ENCODE measurements around the gene MBD2.

MBD2 gene

GRCh38 chr18:54224379-54225014 lies at the start of gene MBD2:
Gene MBD2 (minus strand): TSS chr18:54224669. CDS start chr18:54224559, 110 bp downstream.
- no peak; the same call in 1 of the 2 replicates for TF ChIP-seq MAX (IDR thresholded peaks at IDR 0.05; ENCODE audit: low read depth, low read length)
- peak; percentile 41 for TF ChIP-seq POLR2A (IDR thresholded peaks at IDR 0.05; ENCODE audit: extremely low read depth, insufficient read length)
- peak; percentile 8 for TF ChIP-seq CTCF (IDR thresholded peaks at IDR 0.05; ENCODE audit: low read depth, low read length)
- TF ChIP-seq MYC (IDR thresholded peaks at IDR 0.05; ENCODE audit: low read depth, low read length) = 0 out of 2 replicates have a peak, but pooled peaks have one; percentile 27
- peak within 1 kb of the TSS; percentile 69 for H3K4me3 ChIP-seq (ENCODE audit: low read depth, low read length)
- DNase-seq (ENCODE audit: low read depth) = peak; percentile 95

- no peak for DNase-seq (ENCODE audit: low read depth)
- peak overlapping the region; percentile 70 for H3K4me3 ChIP-seq (ENCODE audit: low read depth, low read length)
- peak; percentile 20 for TF ChIP-seq CTCF (IDR thresholded peaks at IDR 0.05; ENCODE audit: low read depth, low read length)
- no peak for TF ChIP-seq POLR2A (IDR thresholded peaks at IDR 0.05; ENCODE audit: extremely low read depth, insufficient read length)
- TF ChIP-seq MYC (IDR thresholded peaks at IDR 0.05; ENCODE audit: low read depth, low read length) = peak; percentile 28; the same call in 1 of the 2 replicates
- TF ChIP-seq MAX (IDR thresholded peaks at IDR 0.05; ENCODE audit: low read depth, low read length) = peak; percentile 53; the same call in 1 of the 2 replicates
Observed at GRCh38 chr18:54269893-54270844, 45.7 kb upstream of the MBD2 start.

- TF ChIP-seq CTCF (IDR thresholded peaks at IDR 0.05; ENCODE audit: low read depth, low read length) (no peak), MAX (IDR thresholded peaks at IDR 0.05; ENCODE audit: low read depth, low read length) (no peak), MYC (IDR thresholded peaks at IDR 0.05; ENCODE audit: low read depth, low read length) (no peak), POLR2A (IDR thresholded peaks at IDR 0.05; ENCODE audit: extremely low read depth, insufficient read length) (no peak)
- DNase-seq (ENCODE audit: low read depth) = peak; percentile 17
- peak overlapping the region; percentile 70 for H3K4me3 ChIP-seq (ENCODE audit: low read depth, low read length)
Observed at GRCh38 chr18:54268751-54269150, 44.3 kb upstream of the MBD2 start.

- H3K4me3 ChIP-seq (ENCODE audit: low read depth, low read length) = no peak overlapping the region
- TF ChIP-seq MAX (IDR thresholded peaks at IDR 0.05; ENCODE audit: low read depth, low read length) = no peak
- TF ChIP-seq POLR2A (IDR thresholded peaks at IDR 0.05; ENCODE audit: extremely low read depth, insufficient read length) = no peak
- TF ChIP-seq MYC (IDR thresholded peaks at IDR 0.05; ENCODE audit: low read depth, low read length) = no peak
- TF ChIP-seq CTCF (IDR thresholded peaks at IDR 0.05; ENCODE audit: low read depth, low read length) = no peak
- DNase-seq (ENCODE audit: low read depth) = no peak
Observed at GRCh38 chr18:54267701-54268100, 43.2 kb upstream of the MBD2 start.

- no peak overlapping the region for H3K4me3 ChIP-seq (ENCODE audit: low read depth, low read length)
- TF ChIP-seq POLR2A (IDR thresholded peaks at IDR 0.05; ENCODE audit: extremely low read depth, insufficient read length) (no peak), MYC (IDR thresholded peaks at IDR 0.05; ENCODE audit: low read depth, low read length) (no peak), MAX (IDR thresholded peaks at IDR 0.05; ENCODE audit: low read depth, low read length) (no peak), CTCF (IDR thresholded peaks at IDR 0.05; ENCODE audit: low read depth, low read length) (no peak)
- no peak for DNase-seq (ENCODE audit: low read depth)
Observed at GRCh38 chr18:54263904-54264336, 39.5 kb upstream of the MBD2 start.

Measured in NB4 (cell line).